ENCODE results near the gene IGF2BP2. TPM values are rescaled to one million over a fixed set of nuclear protein-coding genes. Genes with fewer than 3 reads are reported as not detected.

The IGF2BP2 gene
- total and polyA plus RNA-seq, 8 donors = 3.2 to 17.0 (median 6.6) TPM

- no peak overlapping the region for H3K4me3 ChIP-seq
- no peak overlapping the region for H3K27ac ChIP-seq
- TF ChIP-seq CTCF (IDR thresholded peaks at IDR 0.05) = no peak
- H3K36me3 ChIP-seq = peaks cover 0 to 7% (median 3%) of the 10 kb centered on the region in 3 donors
- H3K27me3 ChIP-seq = no peaks in the 10 kb centered on the region
- no peak for ATAC-seq
- no peak for FAIRE-seq
- no peaks in the 10 kb centered on the region for H3K9me3 ChIP-seq
- intact Hi-C loops (cut with DNase I) = no loop called here
- 90 to 92% methylated on average over 4 of the region's 4 CpGs for WGBS, 2 donors
- H3K4me1 ChIP-seq = no peaks in the 10 kb centered on the region
- DNase-seq = no peak
These were observed 229.3 kb downstream of the IGF2BP2 start for GRCh38 chr3:185595526-185595925.

- FAIRE-seq (no peak), DNase-seq (no peak), ATAC-seq (no peak)
- H3K4me3 ChIP-seq = no peak overlapping the region
- H3K27me3 ChIP-seq = no peaks in the 10 kb centered on the region
- no peaks in the 10 kb centered on the region for H3K9me3 ChIP-seq
- no peak overlapping the region for H3K27ac ChIP-seq
- H3K36me3 ChIP-seq = peaks cover 0 to 5% (median 0%) of the 10 kb centered on the region in 3 donors
- TF ChIP-seq CTCF (IDR thresholded peaks at IDR 0.05) = no peak
- intact Hi-C loops (cut with DNase I) = no loop called here
- peaks cover 0 to 5% (median 0%) of the 10 kb centered on the region in 3 donors for H3K4me1 ChIP-seq
- WGBS, 2 donors = 70 to 80% methylated on average over 3 of the region's 3 CpGs
These were observed 230.8 kb downstream of the IGF2BP2 start for GRCh38 chr3:185594073-185594472.

Small RNAs within 50 kb of the gene (microRNA-seq; reads per million reads assigned to microRNA genes)
- gene MIR548AQ = 0 reads per million in 2 donors

Other genes with a start within 250 kb of the IGF2BP2 start
- 10 to 100 TPM; 13.4 to 20.7 (median 15.5) TPM for gene SENP2, start 238.7 kb downstream of the IGF2BP2 start, total RNA-seq
- 1 to 10 TPM; 5.7 to 7.1 TPM for gene SENP2, start 238.7 kb downstream of the IGF2BP2 start, polyA plus RNA-seq
- 10 to 100 TPM; 27.4 to 59.1 (median 47.3) TPM for gene TRA2B, start 113.0 kb upstream of the IGF2BP2 start, total RNA-seq
- 10 to 100 TPM; 44.1 to 79.2 TPM for gene TRA2B, start 113.0 kb upstream of the IGF2BP2 start, polyA plus RNA-seq